HFF-Myc (cell line): ENCODE results near the gene MAK.
"Not testable (repeated sequence)": the region's sequence is repeated elsewhere in the genome, so short reads cannot be mapped to it uniquely, and the experiment has no call there.

Experiments
- DNase-seq: peaks from one replicate; pipeline ENCODE4 v3.0.0-alpha.2; 2011; ENCODE audit warnings: low read depth; ENCODE audit errors: extremely low read depth
- H3K4me3 ChIP-seq: replicated peaks from 2 replicates; pipeline ENCODE4 v1.5.1; 2011; ENCODE audit warnings: low read depth, mild to moderate bottlenecking, control low read depth, low read length
- TF ChIP-seq, protein P1 (sequence below): IDR thresholded peaks from 2 replicates; pipeline ENCODE4 v1.5.1; 2012; ENCODE audit warnings: mild to moderate bottlenecking, low read depth, low read length, control low read depth; ENCODE audit errors: missing control alignments

MAK gene

DNA sequence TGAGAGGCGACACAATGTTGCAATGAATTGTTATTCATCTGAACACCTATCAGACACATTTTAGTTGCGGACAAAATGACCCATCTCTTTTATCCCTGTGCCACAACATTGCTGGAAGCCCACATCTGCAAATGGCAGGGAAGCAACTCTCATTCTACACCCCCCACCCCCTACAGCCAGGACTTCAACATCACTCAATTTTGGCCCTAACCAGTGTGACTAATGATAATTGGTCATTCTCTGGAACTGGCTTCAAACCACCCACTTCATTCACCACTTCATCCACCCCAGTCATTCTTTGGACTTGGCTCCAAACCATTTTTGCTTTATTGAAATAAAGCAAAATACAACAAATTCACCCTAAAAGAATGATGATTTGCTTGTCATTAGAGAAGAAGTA lies 42.0 kb upstream of the MAK start:
- TF ChIP-seq, protein P1, sequence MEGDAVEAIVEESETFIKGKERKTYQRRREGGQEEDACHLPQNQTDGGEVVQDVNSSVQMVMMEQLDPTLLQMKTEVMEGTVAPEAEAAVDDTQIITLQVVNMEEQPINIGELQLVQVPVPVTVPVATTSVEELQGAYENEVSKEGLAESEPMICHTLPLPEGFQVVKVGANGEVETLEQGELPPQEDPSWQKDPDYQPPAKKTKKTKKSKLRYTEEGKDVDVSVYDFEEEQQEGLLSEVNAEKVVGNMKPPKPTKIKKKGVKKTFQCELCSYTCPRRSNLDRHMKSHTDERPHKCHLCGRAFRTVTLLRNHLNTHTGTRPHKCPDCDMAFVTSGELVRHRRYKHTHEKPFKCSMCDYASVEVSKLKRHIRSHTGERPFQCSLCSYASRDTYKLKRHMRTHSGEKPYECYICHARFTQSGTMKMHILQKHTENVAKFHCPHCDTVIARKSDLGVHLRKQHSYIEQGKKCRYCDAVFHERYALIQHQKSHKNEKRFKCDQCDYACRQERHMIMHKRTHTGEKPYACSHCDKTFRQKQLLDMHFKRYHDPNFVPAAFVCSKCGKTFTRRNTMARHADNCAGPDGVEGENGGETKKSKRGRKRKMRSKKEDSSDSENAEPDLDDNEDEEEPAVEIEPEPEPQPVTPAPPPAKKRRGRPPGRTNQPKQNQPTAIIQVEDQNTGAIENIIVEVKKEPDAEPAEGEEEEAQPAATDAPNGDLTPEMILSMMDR: no peak
- DNase-seq: no peak

GRCh38 chr6:10877871-10878270 lies 39.5 kb upstream of the MAK start:
- no peak overlapping the region for H3K4me3 ChIP-seq
- no peak for DNase-seq
- TF ChIP-seq, protein P1: no peak

More for the DNA sequence above, 42.0 kb upstream of the MAK start:
- H3K4me3 ChIP-seq: no peak overlapping the region

DNA sequence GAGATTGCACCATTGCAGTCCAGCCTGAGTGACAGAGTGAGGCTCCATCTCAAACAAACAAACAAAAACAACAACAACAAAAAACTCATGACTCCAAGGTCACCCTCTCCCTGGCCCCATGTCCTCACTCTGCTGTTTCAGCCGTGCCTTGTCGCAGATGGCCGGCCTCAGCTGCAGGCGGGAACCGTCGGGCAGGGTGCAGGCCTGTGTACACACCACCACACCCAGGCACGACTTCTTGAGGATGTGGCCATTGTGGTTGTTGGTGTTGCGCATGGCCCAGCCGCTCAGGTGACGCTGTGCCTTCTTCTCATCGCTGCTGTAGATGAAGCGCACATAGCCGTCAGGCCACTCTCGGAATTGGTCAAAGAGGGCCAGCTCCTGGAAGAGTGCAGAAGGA lies 38.7 kb upstream of the MAK start:
- no peak for DNase-seq
- TF ChIP-seq, protein P1: no peak
- no peak overlapping the region for H3K4me3 ChIP-seq

DNA sequence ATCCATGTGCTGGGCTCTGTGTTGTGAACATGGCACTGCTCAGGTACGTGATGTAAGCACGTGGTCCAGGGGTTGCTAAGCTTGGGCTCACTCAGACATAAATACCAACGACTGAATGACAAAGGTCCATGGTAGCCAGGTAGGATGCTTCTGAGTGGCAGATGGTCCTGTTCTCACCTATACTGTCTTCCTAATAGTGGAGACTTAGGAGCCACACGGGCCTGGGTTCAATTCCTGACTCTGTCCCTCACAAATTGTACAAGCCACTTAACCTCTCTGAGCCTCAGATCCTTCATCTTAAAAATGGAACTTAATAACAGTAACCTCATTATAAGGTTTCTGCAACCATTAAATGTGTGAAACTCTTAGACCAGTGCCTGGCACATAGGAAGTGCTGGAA lies 36.7 kb upstream of the MAK start:
- DNase-seq: no peak
- TF ChIP-seq, protein P1: no peak
- H3K4me3 ChIP-seq: no peak overlapping the region

GRCh38 chr6:10874207-10874606 lies 35.9 kb upstream of the MAK start:
- H3K4me3 ChIP-seq: no peak overlapping the region
- TF ChIP-seq, protein P1: no peak
- no peak for DNase-seq

DNA sequence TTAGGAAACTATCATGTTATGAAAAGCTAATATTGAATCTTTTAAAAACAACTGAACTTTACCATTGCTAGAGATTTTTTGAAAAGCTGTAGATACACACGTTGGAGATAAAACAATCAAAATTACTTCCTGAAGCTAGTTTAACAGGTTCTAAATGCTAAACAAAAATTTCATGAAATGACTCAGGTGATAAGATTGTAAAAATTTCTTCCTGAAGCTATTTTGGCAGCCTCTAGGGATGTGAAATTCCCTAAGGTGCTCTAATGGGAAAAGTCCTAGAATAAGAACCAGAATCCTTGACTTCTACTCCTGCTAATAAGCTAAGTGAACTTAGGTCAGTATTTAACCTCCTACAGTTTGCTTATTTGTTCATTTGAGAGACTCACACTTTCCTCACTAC lies 35.0 kb upstream of the MAK start:
- TF ChIP-seq, protein P1: no peak
- H3K4me3 ChIP-seq: no peak overlapping the region
- no peak for DNase-seq

DNA sequence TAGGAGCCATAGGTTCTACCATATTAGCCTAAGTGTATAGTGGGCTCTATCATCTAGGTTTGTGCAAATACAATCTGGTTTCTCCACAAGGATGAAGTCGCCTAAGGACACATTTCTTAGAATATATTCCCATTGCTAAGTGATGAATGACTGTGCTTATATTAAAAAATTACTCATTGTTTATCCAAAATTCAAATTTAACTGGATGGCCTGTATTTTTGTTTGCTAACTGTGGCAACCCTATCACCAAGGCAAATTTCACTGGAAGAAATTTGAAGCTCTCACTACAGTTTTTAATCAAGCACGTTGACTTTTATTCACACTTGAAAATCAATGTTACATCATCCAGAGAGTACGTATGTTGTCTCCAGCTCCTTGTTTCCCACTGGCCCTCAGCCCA lies 29.6 kb upstream of the MAK start:
- TF ChIP-seq, protein P1: no peak
- no peak for DNase-seq
- no peak overlapping the region for H3K4me3 ChIP-seq

DNA sequence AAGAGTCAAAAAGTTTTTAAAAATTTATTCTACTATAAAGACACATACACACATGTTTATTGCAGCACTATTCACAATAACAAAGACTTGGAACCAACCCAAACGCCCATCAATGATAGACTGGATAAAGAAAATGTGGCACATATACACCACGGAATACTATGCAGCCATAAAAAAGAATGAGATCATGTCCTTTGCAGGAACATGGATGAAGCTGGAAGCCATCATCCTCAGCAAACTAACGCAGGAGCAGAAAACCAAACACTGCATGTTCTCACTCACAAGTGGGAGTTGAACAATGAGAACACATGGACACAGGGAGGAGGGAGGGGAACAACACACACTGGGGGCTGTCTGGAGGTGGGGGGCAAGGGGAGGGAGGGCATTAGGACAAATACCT lies 28.4 kb upstream of the MAK start:
- H3K4me3 ChIP-seq, DNase-seq: not testable (repeated sequence)

- not testable (repeated sequence) for DNase-seq, H3K4me3 ChIP-seq
These were observed 24.7 kb upstream of the MAK start for GRCh38 chr6:10863031-10863430.
